ENCODE measurements around the gene FARSA. TPM values are rescaled to one million over a fixed set of nuclear protein-coding genes. Genes with fewer than 3 reads are reported as not detected.

FARSA gene
- total RNA-seq, 2 donors from 2014 or later: 54.8 to 65.0 TPM

- DNase-seq (ENCODE audit: low spot score): no peak
- no peak within 1 kb of the TSS for H3K4me3 ChIP-seq
- H3K27ac ChIP-seq: no peak within 1 kb of the TSS
- H3K27me3 ChIP-seq (replicated peaks; ENCODE audit: insufficient read depth): no peaks in the 10 kb centered on the region
- 59% methylated on average over 9 of the region's 14 CpGs for WGBS
- no peaks in the 10 kb centered on the region for H3K4me1 ChIP-seq (replicated peaks)
- H3K36me3 ChIP-seq: no peaks in the 10 kb centered on the region
- TF ChIP-seq POLR2A (IDR thresholded peaks at IDR 0.05) (no peak), CTCF (IDR thresholded peaks at IDR 0.05) (no peak), POLR2AphosphoS5 (IDR thresholded peaks at IDR 0.05) (no peak)
- H3K9me3 ChIP-seq: no peaks in the 10 kb centered on the region
- intact Hi-C loops (cut with DNase I): loop anchor here (10.0 kb wide), 1 partner anchor 615 kb away; no protein-coding TSS in a partner anchor
Observed at GRCh38 chr19:12969292-12969988, 35.9 kb upstream of the FARSA start, which contains the start of gene DAND5. DAND5 (plus strand) TSS chr19:12969576; CDS start chr19:12969661, 85 bp downstream.

GRCh38 chr19:12967907-12968306, 34.4 kb upstream of the FARSA start:
- H3K36me3 ChIP-seq: no peaks in the 10 kb centered on the region
- H3K27ac ChIP-seq: no peak overlapping the region
- no peaks in the 10 kb centered on the region for H3K9me3 ChIP-seq
- H3K27me3 ChIP-seq (replicated peaks; ENCODE audit: insufficient read depth): no peaks in the 10 kb centered on the region
- H3K4me1 ChIP-seq (replicated peaks): no peaks in the 10 kb centered on the region
- no peak for DNase-seq (ENCODE audit: low spot score)
- TF ChIP-seq POLR2A (IDR thresholded peaks at IDR 0.05): no peak
- no peak for TF ChIP-seq CTCF (IDR thresholded peaks at IDR 0.05)
- TF ChIP-seq POLR2AphosphoS5 (IDR thresholded peaks at IDR 0.05): no peak
- intact Hi-C loops (cut with DNase I): loop anchor here (10.0 kb wide), 1 partner anchor 617 kb away; no protein-coding TSS in a partner anchor
- no peak overlapping the region for H3K4me3 ChIP-seq
- 88% methylated on average over 5 of the region's 5 CpGs for WGBS

- intact Hi-C loops (cut with DNase I): loop anchor here (10.0 kb wide), 1 partner anchor 619 kb away; no protein-coding TSS in a partner anchor
- H3K27me3 ChIP-seq (replicated peaks; ENCODE audit: insufficient read depth): no peaks in the 10 kb centered on the region
- H3K27ac ChIP-seq: peak overlapping the region; percentile 62 to 66
- H3K4me1 ChIP-seq (replicated peaks): no peaks in the 10 kb centered on the region
- no peak for DNase-seq (ENCODE audit: low spot score)
- peak overlapping the region; percentile 19 to 31 for H3K4me3 ChIP-seq
- no peaks in the 10 kb centered on the region for H3K36me3 ChIP-seq
- no peak for TF ChIP-seq POLR2A (IDR thresholded peaks at IDR 0.05)
- no peak for TF ChIP-seq POLR2AphosphoS5 (IDR thresholded peaks at IDR 0.05)
- TF ChIP-seq CTCF (IDR thresholded peaks at IDR 0.05): no peak
- 46% methylated on average over 8 of the region's 8 CpGs for WGBS
- H3K9me3 ChIP-seq: no peaks in the 10 kb centered on the region
Observed at GRCh38 chr19:12965812-12966135, 32.3 kb upstream of the FARSA start.

GRCh38 chr19:12965017-12965811, 31.7 kb upstream of the FARSA start:
- intact Hi-C loops (cut with DNase I): loop anchor here (10.0 kb wide), 1 partner anchor 620 kb away; no protein-coding TSS in a partner anchor
- Histone ChIP-seq H3K4me3 (peak overlapping the region; percentile 19 to 31), H3K27ac (peak overlapping the region; percentile 62 to 66), H3K4me1 (replicated peaks) (no peaks in the 10 kb centered on the region), H3K9me3 (no peaks in the 10 kb centered on the region), H3K36me3 (no peaks in the 10 kb centered on the region), H3K27me3 (replicated peaks; ENCODE audit: insufficient read depth) (no peaks in the 10 kb centered on the region)
- WGBS: 0% methylated on average over 34 of the region's 34 CpGs
- TF ChIP-seq POLR2AphosphoS5 (IDR thresholded peaks at IDR 0.05) (peak; percentile 24), CTCF (IDR thresholded peaks at IDR 0.05) (peak; percentile 80 to 97 (median 90)), POLR2A (IDR thresholded peaks at IDR 0.05) (no peak)
- peak; percentile 61 for DNase-seq (ENCODE audit: low spot score)

Measured in prostate gland (tissue), 2 donors.